ENCODE results near the gene HIVEP3. TPM values are rescaled to one million over a fixed set of nuclear protein-coding genes. Genes with fewer than 3 reads are reported as not detected.

HIVEP3 gene
- total RNA-seq, 2 donors from 2014 or later, result 0.13 to 0.99 TPM

GRCh38 chr1:41655632-41656031 is 263.1 kb downstream of the HIVEP3 start:
- H3K27ac Mint-ChIP-seq, result no peak overlapping the region
- 80 to 83% methylated on average over 1 to 3 of the region's 3 CpGs for WGBS, 2 experiments (ENCODE audit: insufficient coverage in 1 of 2, insufficient read length in 1 of 2)

DNA sequence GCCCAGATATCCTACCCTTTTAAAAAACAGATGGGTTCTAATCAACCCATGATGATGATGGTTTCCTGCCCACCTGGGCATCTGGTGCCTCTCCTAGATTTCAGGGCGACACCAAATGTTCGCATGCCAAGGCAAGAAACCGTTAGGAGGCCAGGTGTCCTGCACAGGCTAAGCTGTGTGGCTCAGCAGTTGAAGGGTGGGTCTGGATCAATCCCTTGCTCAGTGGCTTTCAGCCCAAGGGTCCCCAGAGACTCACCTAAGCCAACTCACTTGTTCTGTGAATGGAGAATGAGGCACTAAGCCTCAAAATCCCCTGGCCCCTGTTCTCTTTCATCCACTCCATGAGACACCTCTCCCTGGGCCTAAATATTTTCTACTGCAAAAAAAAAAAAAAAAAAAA is 265.1 kb downstream of the HIVEP3 start:
- Mint-ChIP-seq H3K27ac (no peak overlapping the region), H3K27me3 (ENCODE audit: insufficient read depth) (no peaks in the 10 kb centered on the region), H3K4me1 (peaks cover 5% of the 10 kb centered on the region), H3K36me3 (ENCODE audit: low read depth) (no peaks in the 10 kb centered on the region), H3K4me3 (no peak overlapping the region), H3K9me3 (no peaks in the 10 kb centered on the region)
- H3K4me1 ChIP-seq (ENCODE audit: control insufficient read depth, insufficient read depth, low read length), result no peaks in the 10 kb centered on the region
- WGBS, 2 experiments (ENCODE audit: insufficient coverage in 1 of 2, insufficient read length in 1 of 2), result 85 to 100% methylated on average over 1 to 3 of the region's 3 CpGs
- no peaks in the 10 kb centered on the region for H3K9me3 ChIP-seq (ENCODE audit: control insufficient read depth, low read length)
- TF ChIP-seq, protein P1, sequence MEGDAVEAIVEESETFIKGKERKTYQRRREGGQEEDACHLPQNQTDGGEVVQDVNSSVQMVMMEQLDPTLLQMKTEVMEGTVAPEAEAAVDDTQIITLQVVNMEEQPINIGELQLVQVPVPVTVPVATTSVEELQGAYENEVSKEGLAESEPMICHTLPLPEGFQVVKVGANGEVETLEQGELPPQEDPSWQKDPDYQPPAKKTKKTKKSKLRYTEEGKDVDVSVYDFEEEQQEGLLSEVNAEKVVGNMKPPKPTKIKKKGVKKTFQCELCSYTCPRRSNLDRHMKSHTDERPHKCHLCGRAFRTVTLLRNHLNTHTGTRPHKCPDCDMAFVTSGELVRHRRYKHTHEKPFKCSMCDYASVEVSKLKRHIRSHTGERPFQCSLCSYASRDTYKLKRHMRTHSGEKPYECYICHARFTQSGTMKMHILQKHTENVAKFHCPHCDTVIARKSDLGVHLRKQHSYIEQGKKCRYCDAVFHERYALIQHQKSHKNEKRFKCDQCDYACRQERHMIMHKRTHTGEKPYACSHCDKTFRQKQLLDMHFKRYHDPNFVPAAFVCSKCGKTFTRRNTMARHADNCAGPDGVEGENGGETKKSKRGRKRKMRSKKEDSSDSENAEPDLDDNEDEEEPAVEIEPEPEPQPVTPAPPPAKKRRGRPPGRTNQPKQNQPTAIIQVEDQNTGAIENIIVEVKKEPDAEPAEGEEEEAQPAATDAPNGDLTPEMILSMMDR (conservative IDR thresholded peaks at IDR 0.05), result no peak
- no peak overlapping the region for H3K9ac ChIP-seq (ENCODE audit: extremely low read depth, low read length, poor library complexity, severe bottlenecking)
- H3K27ac ChIP-seq (ENCODE audit: low read depth, low read length), result no peak overlapping the region
- H3K27me3 ChIP-seq (ENCODE audit: control insufficient read depth, insufficient read depth, low read length, poor library complexity, severe bottlenecking), result no peaks in the 10 kb centered on the region
- H3K36me3 ChIP-seq (ENCODE audit: control insufficient read depth, insufficient read depth, low read length), result no peaks in the 10 kb centered on the region
- DNase-seq, result peak; percentile 29
- H3K4me3 ChIP-seq (ENCODE audit: low read length), result no peak overlapping the region

More at GRCh38 chr1:41655632-41656031, 263.1 kb downstream of the HIVEP3 start:
- peak; percentile 13 for DNase-seq
- Mint-ChIP-seq H3K36me3 (ENCODE audit: low read depth) (no peaks in the 10 kb centered on the region), H3K4me1 (peaks cover 2% of the 10 kb centered on the region), H3K4me3 (no peak overlapping the region), H3K27me3 (ENCODE audit: insufficient read depth) (peaks cover 17% of the 10 kb centered on the region), H3K9me3 (no peaks in the 10 kb centered on the region)
- H3K27ac ChIP-seq (ENCODE audit: low read depth, low read length), result no peak overlapping the region
- no peak overlapping the region for H3K4me3 ChIP-seq (ENCODE audit: low read length)
- no peaks in the 10 kb centered on the region for H3K9me3 ChIP-seq (ENCODE audit: control insufficient read depth, low read length)
- TF ChIP-seq, protein P1 (conservative IDR thresholded peaks at IDR 0.05), result no peak
- H3K9ac ChIP-seq (ENCODE audit: extremely low read depth, low read length, poor library complexity, severe bottlenecking), result no peak overlapping the region
- peaks cover 14% of the 10 kb centered on the region for H3K27me3 ChIP-seq (ENCODE audit: control insufficient read depth, insufficient read depth, low read length, poor library complexity, severe bottlenecking)
- H3K4me1 ChIP-seq (ENCODE audit: control insufficient read depth, insufficient read depth, low read length), result no peaks in the 10 kb centered on the region
- H3K36me3 ChIP-seq (ENCODE audit: control insufficient read depth, insufficient read depth, low read length), result no peaks in the 10 kb centered on the region

DNA sequence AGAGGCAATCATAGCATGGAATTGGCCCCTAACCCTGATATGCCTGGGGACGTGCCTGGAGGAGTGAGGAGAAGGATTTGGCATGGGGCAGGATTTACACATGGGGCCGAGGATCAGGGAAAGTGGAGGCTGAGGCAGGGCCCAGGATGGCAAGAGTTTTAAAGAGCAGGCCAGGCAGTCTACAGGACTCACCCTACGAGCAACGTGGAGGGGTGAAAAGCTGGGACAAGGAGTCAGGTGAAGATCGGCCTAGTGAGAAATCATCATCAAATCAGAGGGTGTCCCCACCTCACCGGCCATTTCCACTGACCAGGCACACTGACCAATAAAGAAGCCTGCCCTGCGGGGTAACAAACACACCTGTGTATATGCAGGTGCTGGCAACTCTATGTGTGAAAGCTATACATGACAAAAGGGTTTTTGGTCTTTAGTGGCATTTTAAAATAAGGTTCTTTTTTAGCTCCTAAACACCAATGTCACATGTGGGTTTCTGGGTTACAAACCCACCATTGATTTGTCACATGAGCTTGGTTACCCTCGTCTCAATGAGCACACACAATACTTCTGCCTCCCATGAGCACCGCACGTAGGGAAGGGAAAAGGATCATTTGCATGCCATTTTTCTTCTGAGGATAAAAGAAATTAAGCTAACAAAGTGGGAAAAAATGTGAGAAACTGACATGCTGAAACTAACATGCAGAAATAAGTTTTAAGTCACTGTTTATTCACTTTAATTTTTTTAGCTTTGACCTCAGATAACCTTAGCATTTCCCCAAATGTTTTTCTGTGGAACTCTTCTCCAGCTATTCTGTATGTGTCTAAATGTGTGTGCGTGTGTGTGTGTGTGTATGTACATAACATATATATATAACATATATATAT is 266.1 kb downstream of the HIVEP3 start:
- Histone ChIP-seq H3K36me3 (ENCODE audit: control insufficient read depth, insufficient read depth, low read length) (no peaks in the 10 kb centered on the region), H3K27ac (ENCODE audit: low read depth, low read length) (no peak overlapping the region), H3K4me1 (ENCODE audit: control insufficient read depth, insufficient read depth, low read length) (no peaks in the 10 kb centered on the region), H3K9me3 (ENCODE audit: control insufficient read depth, low read length) (no peaks in the 10 kb centered on the region), H3K4me3 (ENCODE audit: low read length) (no peak overlapping the region), H3K27me3 (ENCODE audit: control insufficient read depth, insufficient read depth, low read length, poor library complexity, severe bottlenecking) (no peaks in the 10 kb centered on the region), H3K9ac (ENCODE audit: extremely low read depth, low read length, poor library complexity, severe bottlenecking) (no peak overlapping the region)
- Mint-ChIP-seq H3K9me3 (no peaks in the 10 kb centered on the region), H3K36me3 (ENCODE audit: low read depth) (no peaks in the 10 kb centered on the region), H3K4me1 (peaks cover 5% of the 10 kb centered on the region), H3K4me3 (no peak overlapping the region), H3K27ac (no peak overlapping the region), H3K27me3 (ENCODE audit: insufficient read depth) (no peaks in the 10 kb centered on the region)
- TF ChIP-seq, protein P1 (conservative IDR thresholded peaks at IDR 0.05), result no peak
- 89 to 95% methylated on average over 9 to 10 of the region's 11 CpGs for WGBS, 2 experiments (ENCODE audit: insufficient coverage in 1 of 2, insufficient read length in 1 of 2)
- DNase-seq, result peak; percentile 14
